ENCODE measurements around the gene SPRY2.

DNA sequence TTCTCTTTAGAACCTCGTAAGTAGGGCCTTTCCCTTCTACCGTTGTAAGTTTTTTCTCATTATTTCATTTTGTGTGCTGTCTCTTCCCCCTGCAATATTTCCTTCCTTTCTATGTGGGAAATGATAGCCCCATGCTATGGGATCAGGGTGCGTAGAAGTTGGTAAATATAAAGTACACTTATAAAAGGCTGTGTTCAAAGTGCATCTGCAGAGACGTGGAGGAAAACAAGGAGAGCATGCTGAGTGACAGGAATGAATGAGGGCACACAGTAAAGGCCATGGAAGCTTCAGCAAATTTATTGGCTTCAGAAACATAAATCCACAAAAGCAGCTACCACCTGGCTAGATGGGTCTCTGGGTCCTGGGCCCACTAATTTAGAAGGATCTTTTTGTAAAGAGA lies 21.6 kb upstream of the SPRY2 start:
- TF ChIP-seq, protein P1, sequence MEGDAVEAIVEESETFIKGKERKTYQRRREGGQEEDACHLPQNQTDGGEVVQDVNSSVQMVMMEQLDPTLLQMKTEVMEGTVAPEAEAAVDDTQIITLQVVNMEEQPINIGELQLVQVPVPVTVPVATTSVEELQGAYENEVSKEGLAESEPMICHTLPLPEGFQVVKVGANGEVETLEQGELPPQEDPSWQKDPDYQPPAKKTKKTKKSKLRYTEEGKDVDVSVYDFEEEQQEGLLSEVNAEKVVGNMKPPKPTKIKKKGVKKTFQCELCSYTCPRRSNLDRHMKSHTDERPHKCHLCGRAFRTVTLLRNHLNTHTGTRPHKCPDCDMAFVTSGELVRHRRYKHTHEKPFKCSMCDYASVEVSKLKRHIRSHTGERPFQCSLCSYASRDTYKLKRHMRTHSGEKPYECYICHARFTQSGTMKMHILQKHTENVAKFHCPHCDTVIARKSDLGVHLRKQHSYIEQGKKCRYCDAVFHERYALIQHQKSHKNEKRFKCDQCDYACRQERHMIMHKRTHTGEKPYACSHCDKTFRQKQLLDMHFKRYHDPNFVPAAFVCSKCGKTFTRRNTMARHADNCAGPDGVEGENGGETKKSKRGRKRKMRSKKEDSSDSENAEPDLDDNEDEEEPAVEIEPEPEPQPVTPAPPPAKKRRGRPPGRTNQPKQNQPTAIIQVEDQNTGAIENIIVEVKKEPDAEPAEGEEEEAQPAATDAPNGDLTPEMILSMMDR (IDR thresholded peaks at IDR 0.05): no peak
- TF ChIP-seq ZFX (IDR thresholded peaks at IDR 0.05; ENCODE audit: borderline replicate concordance): no peak

All from 22Rv1 (cell line).